ENCODE results near the gene PHLPP2. TPM values are rescaled to one million over a fixed set of nuclear protein-coding genes. Genes with fewer than 3 reads are reported as not detected.

PHLPP2 gene
- total and polyA plus RNA-seq, 10 of the 15 experiments (the other 5 are each of a cell fraction or from before 2014, with no cell fraction given): 1.0 to 13.2 (median 7.0) TPM

DNA sequence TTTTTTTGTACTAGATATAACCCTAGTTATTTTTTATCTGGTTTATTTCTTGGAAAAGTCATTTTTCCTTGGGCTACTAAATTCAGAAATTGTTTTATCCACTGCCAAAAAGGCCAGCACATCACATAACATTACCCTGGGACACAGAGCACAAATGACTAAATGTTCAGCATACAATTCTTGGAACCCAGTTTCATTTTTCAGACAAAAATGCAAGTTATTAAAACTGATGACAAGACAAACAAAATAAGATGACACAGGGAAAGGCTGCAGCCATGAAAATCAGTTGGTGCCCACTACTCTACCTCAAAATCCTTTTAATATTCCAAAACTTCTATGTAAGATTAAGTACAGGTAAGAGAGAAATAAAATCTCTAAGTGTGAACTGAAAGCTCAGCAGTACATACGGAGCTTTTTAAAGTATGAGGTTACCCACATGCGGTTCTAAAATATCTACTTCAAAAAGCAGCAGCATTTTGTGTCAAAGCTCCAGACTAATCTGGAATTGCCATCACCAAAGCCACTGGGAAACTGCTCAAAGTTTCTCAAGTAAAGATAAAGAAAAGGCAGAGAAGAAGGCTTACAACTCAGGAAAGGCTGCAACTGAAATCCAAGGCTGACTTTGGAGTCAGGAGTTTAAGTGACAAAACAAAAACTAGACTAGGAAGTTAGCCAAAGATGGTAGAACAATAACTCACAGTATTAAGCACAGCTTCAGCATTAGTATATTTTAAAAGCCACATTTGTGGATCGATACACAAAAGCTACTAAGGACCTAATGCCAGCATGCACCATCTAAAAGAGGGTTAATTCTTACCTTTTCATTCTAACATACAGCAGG is 42.8 kb upstream of the PHLPP2 start (continued):
- TF ChIP-seq, protein P1, sequence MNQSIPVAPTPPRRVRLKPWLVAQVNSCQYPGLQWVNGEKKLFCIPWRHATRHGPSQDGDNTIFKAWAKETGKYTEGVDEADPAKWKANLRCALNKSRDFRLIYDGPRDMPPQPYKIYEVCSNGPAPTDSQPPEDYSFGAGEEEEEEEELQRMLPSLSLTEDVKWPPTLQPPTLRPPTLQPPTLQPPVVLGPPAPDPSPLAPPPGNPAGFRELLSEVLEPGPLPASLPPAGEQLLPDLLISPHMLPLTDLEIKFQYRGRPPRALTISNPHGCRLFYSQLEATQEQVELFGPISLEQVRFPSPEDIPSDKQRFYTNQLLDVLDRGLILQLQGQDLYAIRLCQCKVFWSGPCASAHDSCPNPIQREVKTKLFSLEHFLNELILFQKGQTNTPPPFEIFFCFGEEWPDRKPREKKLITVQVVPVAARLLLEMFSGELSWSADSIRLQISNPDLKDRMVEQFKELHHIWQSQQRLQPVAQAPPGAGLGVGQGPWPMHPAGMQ (IDR thresholded peaks at IDR 0.05; ENCODE audit: borderline replicate concordance): no peak
- no peak for TF ChIP-seq HCFC1 (IDR thresholded peaks at IDR 0.05; ENCODE audit: low read length)

DNA sequence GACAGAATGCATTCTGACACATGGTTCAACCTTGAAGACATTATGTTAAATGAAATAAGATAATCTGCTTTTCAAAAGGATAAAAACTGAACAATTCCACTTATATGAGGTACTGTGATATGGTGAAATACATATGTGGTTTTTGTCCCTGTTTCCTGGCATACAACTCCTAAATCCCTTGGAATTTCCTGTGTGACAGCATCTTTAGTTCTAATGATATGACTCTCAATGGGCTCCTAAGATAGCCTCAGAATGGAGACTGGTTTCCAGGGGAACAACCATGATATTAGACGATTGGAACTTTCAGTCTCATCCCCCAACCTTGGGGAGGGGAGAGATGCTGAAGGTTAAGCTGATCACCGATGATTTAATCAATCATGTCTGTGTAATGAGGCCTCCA is 37.7 kb upstream of the PHLPP2 start:
- Histone ChIP-seq H4K20me1 (ENCODE audit: control insufficient read depth, insufficient read depth) (no peaks in the 10 kb centered on the region), H3K4me3 (no peak overlapping the region), H3K79me2 (ENCODE audit: control insufficient read depth, insufficient read depth, low read length) (no peaks in the 10 kb centered on the region), H3K27ac (ENCODE audit: control insufficient read depth, insufficient read depth) (no peak overlapping the region), H3K4me2 (ENCODE audit: control insufficient read depth, insufficient read depth) (no peak overlapping the region), H3K36me3 (ENCODE audit: control insufficient read depth in 2 of 2, insufficient read depth in 2 of 2, low read length in 1 of 2) (peaks cover 14 to 23% of the 10 kb centered on the region in 2 experiments), H3K9ac (ENCODE audit: control insufficient read depth, insufficient read depth, low read length) (no peak overlapping the region), H2AFZ (ENCODE audit: control insufficient read depth, low read depth, low read length) (no peak overlapping the region), H3K4me1 (ENCODE audit: control insufficient read depth, insufficient read depth, low read length) (no peaks in the 10 kb centered on the region), H3K27me3 (replicated peaks in 1 of 2; ENCODE audit: control insufficient read depth in 2 of 2, insufficient read depth in 2 of 2, low read length in 1 of 2) (no peaks in the 10 kb centered on the region), H3K9me3 (replicated peaks; ENCODE audit: control insufficient read depth, insufficient read depth, low read length) (no peaks in the 10 kb centered on the region)
- ChIA-PET RAD21 (ENCODE audit: unreplicated experiment) (interaction anchor here (1.0 kb wide), 1 partner anchor 122 kb away, joined by 3 read pairs; the partner anchor contains the start of gene ZNF821), CTCF (no interaction called here), POLR2A (no interaction called here), SMC1A (ENCODE audit: uncharacterized antibody, unreplicated experiment) (interaction anchor here (1.0 kb wide), 1 partner anchor 17 kb away, joined by 3 read pairs; no protein-coding TSS in a partner anchor)
- ATAC-seq (no peak), FAIRE-seq (no peak), DNase-seq (ENCODE audit: low read depth, low spot score) (no peak)
- in situ Hi-C loops (cut with MboI): no loop called here
- BruUV-seq (replicated peaks): no TSS peak
- intact Hi-C loops (cut with micrococcal nuclease; ENCODE audit: unreplicated experiment): no loop called here
- WGBS (ENCODE audit: insufficient coverage, insufficient replicate concordance, low lambda C conversion rate, missing lambda C conversion rate): 67% methylated on average over 2 of the region's 2 CpGs
- no peak for TF ChIP-seq RAD51 (IDR thresholded peaks at IDR 0.05)
- TF ChIP-seq JUND (IDR thresholded peaks at IDR 0.05; ENCODE audit: low read depth, low read length): no peak
- TF ChIP-seq, protein P2, sequence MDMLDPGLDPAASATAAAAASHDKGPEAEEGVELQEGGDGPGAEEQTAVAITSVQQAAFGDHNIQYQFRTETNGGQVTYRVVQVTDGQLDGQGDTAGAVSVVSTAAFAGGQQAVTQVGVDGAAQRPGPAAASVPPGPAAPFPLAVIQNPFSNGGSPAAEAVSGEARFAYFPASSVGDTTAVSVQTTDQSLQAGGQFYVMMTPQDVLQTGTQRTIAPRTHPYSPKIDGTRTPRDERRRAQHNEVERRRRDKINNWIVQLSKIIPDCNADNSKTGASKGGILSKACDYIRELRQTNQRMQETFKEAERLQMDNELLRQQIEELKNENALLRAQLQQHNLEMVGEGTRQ (IDR thresholded peaks at IDR 0.05; ENCODE audit: borderline replicate concordance, low read depth, low read length): no peak
- no peak for TF ChIP-seq IKZF1 (conservative IDR thresholded peaks at IDR 0.05)
- no peak for TF ChIP-seq BACH1 (IDR thresholded peaks at IDR 0.05; ENCODE audit: borderline replicate concordance)
- TF ChIP-seq NFXL1 (IDR thresholded peaks at IDR 0.05; ENCODE audit: borderline replicate concordance): no peak
- TF ChIP-seq TAF1 (IDR thresholded peaks at IDR 0.05; ENCODE audit: borderline replicate concordance, low read depth, low read length): no peak
- TF ChIP-seq, protein P3, sequence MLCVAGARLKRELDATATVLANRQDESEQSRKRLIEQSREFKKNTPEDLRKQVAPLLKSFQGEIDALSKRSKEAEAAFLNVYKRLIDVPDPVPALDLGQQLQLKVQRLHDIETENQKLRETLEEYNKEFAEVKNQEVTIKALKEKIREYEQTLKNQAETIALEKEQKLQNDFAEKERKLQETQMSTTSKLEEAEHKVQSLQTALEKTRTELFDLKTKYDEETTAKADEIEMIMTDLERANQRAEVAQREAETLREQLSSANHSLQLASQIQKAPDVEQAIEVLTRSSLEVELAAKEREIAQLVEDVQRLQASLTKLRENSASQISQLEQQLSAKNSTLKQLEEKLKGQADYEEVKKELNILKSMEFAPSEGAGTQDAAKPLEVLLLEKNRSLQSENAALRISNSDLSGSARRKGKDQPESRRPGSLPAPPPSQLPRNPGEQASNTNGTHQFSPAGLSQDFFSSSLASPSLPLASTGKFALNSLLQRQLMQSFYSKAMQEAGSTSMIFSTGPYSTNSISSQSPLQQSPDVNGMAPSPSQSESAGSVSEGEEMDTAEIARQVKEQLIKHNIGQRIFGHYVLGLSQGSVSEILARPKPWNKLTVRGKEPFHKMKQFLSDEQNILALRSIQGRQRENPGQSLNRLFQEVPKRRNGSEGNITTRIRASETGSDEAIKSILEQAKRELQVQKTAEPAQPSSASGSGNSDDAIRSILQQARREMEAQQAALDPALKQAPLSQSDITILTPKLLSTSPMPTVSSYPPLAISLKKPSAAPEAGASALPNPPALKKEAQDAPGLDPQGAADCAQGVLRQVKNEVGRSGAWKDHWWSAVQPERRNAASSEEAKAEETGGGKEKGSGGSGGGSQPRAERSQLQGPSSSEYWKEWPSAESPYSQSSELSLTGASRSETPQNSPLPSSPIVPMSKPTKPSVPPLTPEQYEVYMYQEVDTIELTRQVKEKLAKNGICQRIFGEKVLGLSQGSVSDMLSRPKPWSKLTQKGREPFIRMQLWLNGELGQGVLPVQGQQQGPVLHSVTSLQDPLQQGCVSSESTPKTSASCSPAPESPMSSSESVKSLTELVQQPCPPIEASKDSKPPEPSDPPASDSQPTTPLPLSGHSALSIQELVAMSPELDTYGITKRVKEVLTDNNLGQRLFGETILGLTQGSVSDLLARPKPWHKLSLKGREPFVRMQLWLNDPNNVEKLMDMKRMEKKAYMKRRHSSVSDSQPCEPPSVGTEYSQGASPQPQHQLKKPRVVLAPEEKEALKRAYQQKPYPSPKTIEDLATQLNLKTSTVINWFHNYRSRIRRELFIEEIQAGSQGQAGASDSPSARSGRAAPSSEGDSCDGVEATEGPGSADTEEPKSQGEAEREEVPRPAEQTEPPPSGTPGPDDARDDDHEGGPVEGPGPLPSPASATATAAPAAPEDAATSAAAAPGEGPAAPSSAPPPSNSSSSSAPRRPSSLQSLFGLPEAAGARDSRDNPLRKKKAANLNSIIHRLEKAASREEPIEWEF (IDR thresholded peaks at IDR 0.05; ENCODE audit: insufficient replicate concordance, low read depth, low read length): no peak
- no peak for TF ChIP-seq RFX5 (IDR thresholded peaks at IDR 0.05; ENCODE audit: low read depth, low read length)
- TF ChIP-seq FOXM1 (IDR thresholded peaks at IDR 0.05; ENCODE audit: low read depth, low read length): no peak
- TF ChIP-seq TCF12 (IDR thresholded peaks at IDR 0.05; ENCODE audit: low read depth, low read length): no peak
- TF ChIP-seq STAT3 (IDR thresholded peaks at IDR 0.05; ENCODE audit: low read depth, low read length): no peak
- TF ChIP-seq CREB1 (IDR thresholded peaks at IDR 0.05; ENCODE audit: low read depth): no peak
- no peak for TF ChIP-seq IKZF2 (IDR thresholded peaks at IDR 0.05)

All from GM12878 (cell line).